Measurements from ENCODE around the gene ULBP2. TPM values are rescaled to one million over a fixed set of nuclear protein-coding genes. Genes with fewer than 3 reads are reported as not detected.
"Not testable (repeated sequence)": the region's sequence is repeated elsewhere in the genome, so short reads cannot be mapped to it uniquely, and the experiment has no call there.

The ULBP2 gene
- total RNA-seq, 2 experiments from 2014 or later, result 0.40 to 0.60 TPM

GRCh38 chr6:149901444-149902140 is 40.2 kb upstream of the ULBP2 start:
- Mint-ChIP-seq H3K27ac (no peak overlapping the region), H3K9me3 (ENCODE audit: insufficient read depth) (no peaks in the 10 kb centered on the region), H3K36me3 (ENCODE audit: low read depth) (no peaks in the 10 kb centered on the region), H3K4me3 (no peak overlapping the region), H3K27me3 (ENCODE audit: low read depth) (peaks cover 4% of the 10 kb centered on the region), H3K4me1 (ENCODE audit: low read depth) (peaks cover 2% of the 10 kb centered on the region)
- CTCF ChIA-PET, result no interaction called here
- ATAC-seq, result no peak
- POLR2A ChIA-PET, result no interaction called here
- DNase-seq, result no peak

- ATAC-seq (no peak), DNase-seq (no peak)
- no peak overlapping the region for H3K4me3 Mint-ChIP-seq
- no peaks in the 10 kb centered on the region for H3K4me1 Mint-ChIP-seq (ENCODE audit: low read depth)
- H3K36me3 Mint-ChIP-seq (ENCODE audit: low read depth), result no peaks in the 10 kb centered on the region
- peaks cover 4% of the 10 kb centered on the region for H3K9me3 Mint-ChIP-seq (ENCODE audit: insufficient read depth)
- peaks cover 6% of the 10 kb centered on the region for H3K27me3 Mint-ChIP-seq (ENCODE audit: low read depth)
- H3K27ac Mint-ChIP-seq, result no peak overlapping the region
- ChIA-PET POLR2A (no interaction called here), CTCF (interaction anchor here (1.1 kb wide), 1 partner anchor 69 kb away, joined by 4 read pairs; no protein-coding TSS in a partner anchor)
These were observed 37.7 kb upstream of the ULBP2 start for GRCh38 chr6:149903938-149904611.

DNA sequence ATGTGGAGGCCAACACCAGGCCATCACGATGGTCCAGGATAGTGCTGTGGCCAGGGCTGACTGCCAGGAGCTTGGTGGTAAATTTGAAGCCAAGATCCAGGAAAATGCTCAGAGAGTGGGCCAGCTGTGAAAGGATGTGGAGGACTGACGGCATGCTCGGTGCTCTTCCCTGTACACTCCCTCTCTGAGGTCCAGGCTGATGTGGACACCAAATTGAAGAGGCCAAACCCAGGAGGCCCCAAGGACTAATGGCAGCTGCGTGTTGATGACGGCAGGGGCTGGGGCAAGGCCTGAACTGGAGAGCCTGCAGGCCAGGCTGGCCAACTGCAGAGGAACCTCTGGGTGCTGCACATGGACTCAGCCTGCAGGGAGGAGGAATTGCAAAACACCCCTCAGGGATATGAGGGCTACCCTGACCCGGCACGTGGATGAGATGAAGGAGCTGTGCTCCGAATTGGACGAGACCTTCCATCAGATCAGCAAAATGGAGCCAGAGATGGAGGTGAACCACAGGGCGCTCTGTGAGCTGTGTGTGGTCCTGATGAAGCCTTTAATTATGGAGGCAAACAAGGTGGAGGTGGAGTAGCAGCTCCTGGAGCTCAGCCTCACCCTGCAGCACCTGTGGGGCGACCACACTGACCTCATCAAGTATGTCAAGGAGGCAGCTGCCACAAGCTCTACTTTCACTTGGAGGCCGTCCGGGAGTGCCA is 37.0 kb upstream of the ULBP2 start:
- no peak overlapping the region for H3K27ac Mint-ChIP-seq
- ChIA-PET CTCF (interaction anchor here (1.1 kb wide), 1 partner anchor 70 kb away, joined by 4 read pairs; no protein-coding TSS in a partner anchor), POLR2A (no interaction called here)
- H3K4me1 Mint-ChIP-seq (ENCODE audit: low read depth), result no peaks in the 10 kb centered on the region
- no peaks in the 10 kb centered on the region for H3K36me3 Mint-ChIP-seq (ENCODE audit: low read depth)
- no peak for ATAC-seq
- no peak for DNase-seq
- peaks cover 6% of the 10 kb centered on the region for H3K27me3 Mint-ChIP-seq (ENCODE audit: low read depth)
- H3K9me3 Mint-ChIP-seq (ENCODE audit: insufficient read depth), result peaks cover 4% of the 10 kb centered on the region
- H3K4me3 Mint-ChIP-seq, result no peak overlapping the region

DNA sequence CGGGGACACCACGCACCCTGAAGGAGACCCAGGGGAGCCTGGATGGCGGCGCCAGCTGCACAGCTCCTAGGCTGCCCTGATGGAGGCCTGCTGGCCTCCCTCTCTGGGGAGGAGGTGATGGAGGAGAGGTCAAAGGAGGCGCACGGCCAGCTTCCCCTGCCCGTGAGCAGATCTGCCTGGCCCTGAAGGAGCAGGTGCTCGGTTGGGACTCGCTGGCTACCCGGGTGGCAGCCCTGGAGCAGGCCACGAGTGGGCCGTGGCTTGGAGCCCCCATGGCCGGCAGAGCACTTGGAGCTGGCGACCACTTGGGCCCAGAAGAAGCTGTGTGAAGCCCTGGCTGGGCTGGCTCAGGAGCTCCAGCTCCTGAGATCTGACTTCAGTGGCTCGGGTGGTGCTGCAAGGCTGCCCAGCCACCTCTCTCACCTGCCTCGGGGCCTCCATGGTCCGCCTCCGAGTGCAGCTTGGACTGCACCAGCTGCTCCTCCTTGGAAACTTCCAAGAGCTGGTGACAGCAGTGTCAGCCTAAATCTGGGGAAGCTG is 36.4 kb upstream of the ULBP2 start:
- H3K4me3 Mint-ChIP-seq, result no peak overlapping the region
- DNase-seq (no peak), ATAC-seq (no peak)
- H3K36me3 Mint-ChIP-seq (ENCODE audit: low read depth), result no peaks in the 10 kb centered on the region
- no peaks in the 10 kb centered on the region for H3K4me1 Mint-ChIP-seq (ENCODE audit: low read depth)
- H3K27me3 Mint-ChIP-seq (ENCODE audit: low read depth), result peaks cover 7% of the 10 kb centered on the region
- H3K27ac Mint-ChIP-seq, result no peak overlapping the region
- POLR2A ChIA-PET, result no interaction called here
- CTCF ChIA-PET, result interaction anchor here (0.9 to 1.0 kb wide), 2 partner anchors 13 to 65 kb away, joined by 3 read pairs; no protein-coding TSS in a partner anchor
- peaks cover 4% of the 10 kb centered on the region for H3K9me3 Mint-ChIP-seq (ENCODE audit: insufficient read depth)

DNA sequence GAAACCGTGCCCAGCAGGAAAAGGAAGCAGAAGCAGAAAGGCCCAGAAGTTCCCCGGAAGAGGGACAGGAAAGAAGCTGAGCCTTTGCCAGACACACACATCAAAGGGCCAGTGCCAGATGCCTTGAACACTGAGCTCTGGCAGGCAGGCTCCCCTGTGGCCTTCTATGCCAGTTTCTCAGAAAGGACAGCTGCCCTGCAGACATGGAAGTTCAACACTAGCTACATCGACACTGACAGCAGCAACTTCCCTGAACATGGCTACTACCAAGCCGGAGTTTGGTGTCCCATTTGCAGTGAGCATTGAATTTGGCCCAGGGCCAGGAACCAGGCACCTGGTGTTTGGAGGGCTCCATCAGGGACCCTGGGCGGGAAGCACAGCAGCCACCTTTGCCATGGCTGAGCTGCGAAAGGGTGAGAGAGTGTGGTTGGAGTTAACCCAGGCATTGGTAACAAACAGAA is 35.9 kb upstream of the ULBP2 start:
- CTCF ChIA-PET, result interaction anchor here (0.9 to 1.0 kb wide), 2 partner anchors 12 to 65 kb away, joined by 3 read pairs; no protein-coding TSS in a partner anchor
- DNase-seq (no peak), ATAC-seq (no peak)
- POLR2A ChIA-PET, result no interaction called here
- no peaks in the 10 kb centered on the region for H3K36me3 Mint-ChIP-seq (ENCODE audit: low read depth)
- H3K4me3 Mint-ChIP-seq, result no peak overlapping the region
- H3K27me3 Mint-ChIP-seq (ENCODE audit: low read depth), result peaks cover 8% of the 10 kb centered on the region
- peaks cover 4% of the 10 kb centered on the region for H3K9me3 Mint-ChIP-seq (ENCODE audit: insufficient read depth)
- H3K4me1 Mint-ChIP-seq (ENCODE audit: low read depth), result no peaks in the 10 kb centered on the region
- H3K27ac Mint-ChIP-seq, result no peak overlapping the region

GRCh38 chr6:149906405-149906804 is 35.4 kb upstream of the ULBP2 start:
- no peak for DNase-seq
- no peaks in the 10 kb centered on the region for H3K36me3 Mint-ChIP-seq (ENCODE audit: low read depth)
- POLR2A ChIA-PET, result no interaction called here

GRCh38 chr6:149907317-149907716 is 34.5 kb upstream of the ULBP2 start:
- POLR2A ChIA-PET, result no interaction called here
- no peaks in the 10 kb centered on the region for H3K4me1 Mint-ChIP-seq (ENCODE audit: low read depth)
- peaks cover 12% of the 10 kb centered on the region for H3K27me3 Mint-ChIP-seq (ENCODE audit: low read depth)
- CTCF ChIA-PET, result no interaction called here
- ATAC-seq (no peak), DNase-seq (no peak)
- H3K4me3 Mint-ChIP-seq, result no peak overlapping the region
- H3K27ac Mint-ChIP-seq, result no peak overlapping the region
- no peaks in the 10 kb centered on the region for H3K36me3 Mint-ChIP-seq (ENCODE audit: low read depth)
- peaks cover 4% of the 10 kb centered on the region for H3K9me3 Mint-ChIP-seq (ENCODE audit: insufficient read depth)

More at GRCh38 chr6:149906405-149906804, 35.4 kb upstream of the ULBP2 start:
- no peak overlapping the region for H3K27ac Mint-ChIP-seq
- no peaks in the 10 kb centered on the region for H3K4me1 Mint-ChIP-seq (ENCODE audit: low read depth)
- peaks cover 4% of the 10 kb centered on the region for H3K9me3 Mint-ChIP-seq (ENCODE audit: insufficient read depth)
- peaks cover 10% of the 10 kb centered on the region for H3K27me3 Mint-ChIP-seq (ENCODE audit: low read depth)
- no peak for ATAC-seq
- CTCF ChIA-PET, result interaction anchor here (0.9 to 1.0 kb wide), 2 partner anchors 12 to 65 kb away, joined by 3 read pairs; no protein-coding TSS in a partner anchor
- H3K4me3 Mint-ChIP-seq, result no peak overlapping the region

DNA sequence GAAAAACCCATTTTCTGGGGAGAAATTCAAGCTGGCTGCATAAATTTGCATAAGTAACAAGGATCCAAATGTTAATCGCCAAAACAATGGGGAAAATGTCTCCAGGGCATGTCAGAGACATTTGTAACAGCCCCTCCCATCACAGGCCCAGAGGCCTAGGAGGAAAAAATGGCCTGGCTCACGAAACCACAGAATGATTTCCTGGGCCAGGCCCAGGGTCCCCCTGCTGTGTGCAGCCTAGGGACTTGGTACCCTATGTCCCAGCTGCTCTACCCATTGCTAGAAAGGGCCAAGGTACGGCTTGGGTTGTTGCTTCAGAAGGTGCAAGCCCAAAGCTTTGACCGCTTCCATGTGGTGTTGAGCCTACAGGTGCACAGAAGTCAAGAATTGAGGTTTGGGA is 33.3 kb upstream of the ULBP2 start:
- CTCF ChIA-PET; POLR2A ChIA-PET; DNase-seq; H3K4me3 Mint-ChIP-seq; ATAC-seq; H3K4me1 Mint-ChIP-seq (ENCODE audit: low read depth); H3K27ac Mint-ChIP-seq; H3K9me3 Mint-ChIP-seq (ENCODE audit: insufficient read depth); H3K36me3 Mint-ChIP-seq (ENCODE audit: low read depth): not testable (repeated sequence)
- peaks cover 12% of the 10 kb centered on the region for H3K27me3 Mint-ChIP-seq (ENCODE audit: low read depth)

- H3K27ac Mint-ChIP-seq, result no peak overlapping the region
- H3K4me3 Mint-ChIP-seq, result no peak overlapping the region
- ChIA-PET POLR2A (no interaction called here), CTCF (no interaction called here)
- no peak for DNase-seq
- H3K36me3 Mint-ChIP-seq (ENCODE audit: low read depth), result no peaks in the 10 kb centered on the region
- ATAC-seq, result no peak
- H3K9me3 Mint-ChIP-seq (ENCODE audit: insufficient read depth), result peaks cover 4% of the 10 kb centered on the region
- peaks cover 16% of the 10 kb centered on the region for H3K27me3 Mint-ChIP-seq (ENCODE audit: low read depth)
- no peaks in the 10 kb centered on the region for H3K4me1 Mint-ChIP-seq (ENCODE audit: low read depth)
These were observed 31.9 kb upstream of the ULBP2 start for GRCh38 chr6:149909701-149910470.

- H3K9me3 Mint-ChIP-seq (ENCODE audit: insufficient read depth), result peaks cover 4% of the 10 kb centered on the region
- POLR2A ChIA-PET, result no interaction called here
- ATAC-seq (no peak), DNase-seq (no peak)
- H3K36me3 Mint-ChIP-seq (ENCODE audit: low read depth), result no peaks in the 10 kb centered on the region
- H3K27ac Mint-ChIP-seq, result no peak overlapping the region
- CTCF ChIA-PET, result no interaction called here
- no peak overlapping the region for H3K4me3 Mint-ChIP-seq
- no peaks in the 10 kb centered on the region for H3K4me1 Mint-ChIP-seq (ENCODE audit: low read depth)
- peaks cover 16% of the 10 kb centered on the region for H3K27me3 Mint-ChIP-seq (ENCODE audit: low read depth)
These were observed 31.1 kb upstream of the ULBP2 start for GRCh38 chr6:149910721-149911151.

DNA sequence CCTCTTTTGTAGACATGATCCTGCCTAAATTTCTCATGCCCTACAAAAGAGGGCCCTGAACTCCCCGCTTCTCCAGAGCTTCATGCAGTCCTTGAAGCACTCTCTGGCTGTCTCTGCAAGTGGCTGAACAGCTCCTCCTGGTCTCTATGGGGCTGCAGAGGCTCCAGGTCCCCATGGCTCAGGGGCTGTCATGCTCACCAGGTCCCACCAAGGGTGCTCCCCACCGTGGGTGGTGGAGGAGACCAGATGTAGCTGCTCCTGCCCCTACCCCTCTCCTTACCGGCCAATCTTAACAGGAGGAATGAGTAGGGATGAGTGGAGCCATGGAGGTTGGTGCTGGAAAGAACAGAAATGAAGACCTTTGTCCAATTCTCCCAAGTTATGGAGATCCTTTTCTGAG is 29.1 kb upstream of the ULBP2 start:
- H3K36me3 Mint-ChIP-seq (ENCODE audit: low read depth); CTCF ChIA-PET; H3K27ac Mint-ChIP-seq; DNase-seq; POLR2A ChIA-PET; H3K9me3 Mint-ChIP-seq (ENCODE audit: insufficient read depth); ATAC-seq; H3K4me3 Mint-ChIP-seq; H3K4me1 Mint-ChIP-seq (ENCODE audit: low read depth): not testable (repeated sequence)
- H3K27me3 Mint-ChIP-seq (ENCODE audit: low read depth), result peaks cover 16% of the 10 kb centered on the region
